Stimulated activated CD8-positive, alpha-beta memory T cell treated with anti-CD3 and anti-CD28 coated beads, Interleukin-12 subunit alpha, Interleukin-12 subunit beta, amount 100 ng/mL, for 24 hours (primary cell): Measurements from ENCODE around the gene ACBD6.

Experiments used
- DNase-seq: peaks from one replicate; pipeline ENCODE4 v3.0.0-alpha.2; 2020; ENCODE audit errors: extremely low read depth

Gene ACBD6

GRCh38 chr1:180524915-180525714, 22.7 kb upstream of the ACBD6 start:
- DNase-seq, result no peak

- DNase-seq, result no peak
These were observed 22.0 kb upstream of the ACBD6 start for GRCh38 chr1:180524160-180524914.

GRCh38 chr1:180522213-180522515, 19.8 kb upstream of the ACBD6 start:
- DNase-seq, result no peak

GRCh38 chr1:180521474-180522212, 19.3 kb upstream of the ACBD6 start:
- no peak for DNase-seq

GRCh38 chr1:180519846-180520245, 17.5 kb upstream of the ACBD6 start:
- no peak for DNase-seq

- DNase-seq, result peak; percentile 11
These were observed 13.5 kb upstream of the ACBD6 start for GRCh38 chr1:180515857-180516388.

GRCh38 chr1:180515364-180515763, 13.0 kb upstream of the ACBD6 start:
- no peak for DNase-seq

- no peak for DNase-seq
These were observed 11.2 kb upstream of the ACBD6 start for GRCh38 chr1:180513531-180513930.

GRCh38 chr1:180510882-180511281, 8.5 kb upstream of the ACBD6 start:
- DNase-seq, result no peak

GRCh38 chr1:180508725-180509097, 6.3 kb upstream of the ACBD6 start:
- no peak for DNase-seq

GRCh38 chr1:180507795-180508724, 5.7 kb upstream of the ACBD6 start:
- DNase-seq, result no peak

- no peak for DNase-seq
These were observed 3.5 kb upstream of the ACBD6 start for GRCh38 chr1:180505732-180506335.

- DNase-seq, result no peak
These were observed 1.8 kb upstream of the ACBD6 start for GRCh38 chr1:180504186-180504585.

- DNase-seq, result no peak
These were observed 994 bp upstream of the ACBD6 start for GRCh38 chr1:180503280-180503862.

GRCh38 chr1:180501865-180502360, 464 bp downstream of the ACBD6 start:
- no peak for DNase-seq

- DNase-seq, result no peak
These were observed 1.7 kb downstream of the ACBD6 start for GRCh38 chr1:180500689-180501088.

GRCh38 chr1:180498594-180498993, 3.8 kb downstream of the ACBD6 start:
- DNase-seq, result no peak

GRCh38 chr1:180497826-180498225, 4.6 kb downstream of the ACBD6 start:
- DNase-seq, result no peak

- DNase-seq, result no peak
These were observed 8.0 kb downstream of the ACBD6 start for GRCh38 chr1:180494370-180494769.

GRCh38 chr1:180489976-180490375, 12.4 kb downstream of the ACBD6 start:
- no peak for DNase-seq
